ENCODE data around the gene RGPD8.

The RGPD8 gene

DNA sequence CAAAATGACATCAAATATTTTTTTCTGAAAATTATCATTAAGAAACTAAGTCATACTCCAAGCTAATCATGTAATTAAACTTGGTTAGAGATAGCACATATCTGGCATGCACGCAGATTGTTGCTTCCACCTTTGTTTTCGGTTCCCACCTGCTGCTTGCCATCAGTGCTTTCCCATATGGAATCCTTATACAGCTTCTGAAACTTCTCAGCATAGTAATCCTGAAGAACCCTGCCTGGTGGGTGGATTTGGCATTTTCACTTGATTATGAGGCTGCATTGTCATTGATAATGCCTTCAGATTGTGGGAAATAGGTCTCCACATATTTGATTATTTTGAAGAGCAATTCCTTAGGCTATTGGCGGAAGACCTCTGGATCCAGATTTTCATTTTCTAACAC lies 110.5 kb downstream of the RGPD8 start:
- no peak for DNase-seq

DNA sequence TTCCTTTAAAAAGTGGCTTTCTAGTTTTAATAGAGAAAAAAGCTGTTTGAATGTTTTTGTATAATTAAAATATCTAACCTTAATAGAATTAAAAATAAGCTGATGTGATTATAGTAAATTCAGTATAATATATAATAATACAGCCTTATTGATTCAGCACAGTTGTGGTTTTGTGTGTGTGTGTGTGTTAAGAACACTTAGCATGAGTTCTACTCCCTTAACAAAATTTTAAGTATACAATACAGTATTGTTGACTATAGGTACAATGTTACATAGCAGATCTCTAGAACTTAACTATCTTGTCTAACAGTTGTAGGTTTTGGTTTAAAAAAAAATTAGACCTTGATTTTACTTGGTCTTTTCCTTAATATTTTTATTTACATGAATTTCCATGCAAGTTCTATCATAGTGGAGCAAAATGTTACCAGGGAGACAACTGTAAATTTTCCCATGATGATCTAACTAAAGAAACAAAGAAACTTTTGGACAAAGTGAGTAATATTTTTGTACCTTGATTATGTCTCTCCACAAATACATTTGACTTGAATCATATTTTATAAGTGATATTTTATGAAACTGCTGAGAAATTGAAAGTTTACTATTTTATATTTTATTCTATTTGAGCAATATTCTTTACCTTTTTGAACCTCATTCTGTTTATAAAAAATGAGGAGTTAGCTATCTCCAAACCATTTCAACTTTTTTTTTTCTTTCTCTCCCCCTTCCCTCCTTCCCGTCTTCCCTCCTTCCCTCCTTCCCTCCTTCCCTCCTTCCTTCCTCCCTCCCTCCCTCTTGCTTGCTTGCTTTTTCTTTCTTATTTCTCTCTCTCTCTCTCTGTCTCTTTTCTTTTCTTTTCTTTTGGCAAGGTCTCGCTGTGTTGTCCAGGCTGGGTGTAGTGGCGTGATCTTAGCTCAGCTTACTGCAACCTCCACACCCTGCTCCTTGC lies 111.8 kb downstream of the RGPD8 start:
- no peak for DNase-seq

All from activated CD8-positive, alpha-beta memory T cell treated with anti-CD3 and anti-CD28 coated beads, Interleukin-2, amount 50 U/mL, for 48 hours (primary cell).